ENCODE results near the gene GSTK1.

DNA sequence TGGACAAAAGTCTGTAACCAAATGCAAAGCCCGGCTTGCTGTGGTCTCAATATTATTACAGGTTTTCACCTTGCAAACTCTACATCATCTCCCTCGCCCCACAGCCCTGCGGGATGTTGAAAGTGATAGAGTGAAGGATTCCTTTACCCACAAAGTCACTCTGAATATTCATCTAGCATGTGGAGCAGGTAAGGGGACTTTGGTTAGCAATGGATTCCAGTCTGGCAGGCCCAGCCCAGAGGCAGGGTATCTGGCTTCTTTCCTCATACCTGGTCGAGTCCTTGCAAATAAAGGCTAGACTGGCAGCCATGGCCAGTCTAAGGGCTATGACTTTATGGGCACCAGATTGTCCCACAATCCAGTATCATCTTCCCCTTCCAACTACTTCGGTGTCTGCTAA, 38.2 kb upstream of the GSTK1 start:
- TF ChIP-seq SALL2 (tag by site-specific recombination; IDR thresholded peaks at IDR 0.05; ENCODE audit: borderline replicate concordance) (no peak), ZNF791 (tag by site-specific recombination; IDR thresholded peaks at IDR 0.05) (no peak), ZBTB7A (tag by site-specific recombination; IDR thresholded peaks at IDR 0.05; ENCODE audit: low read depth) (no peak), SETDB1 (IDR thresholded peaks at IDR 0.05; ENCODE audit: insufficient read length, low read length) (no peak), ZNF114 (tag by site-specific recombination; IDR thresholded peaks at IDR 0.05) (no peak), WT1 (tag by site-specific recombination; IDR thresholded peaks at IDR 0.05) (no peak)
- TF ChIP-seq, protein P1, sequence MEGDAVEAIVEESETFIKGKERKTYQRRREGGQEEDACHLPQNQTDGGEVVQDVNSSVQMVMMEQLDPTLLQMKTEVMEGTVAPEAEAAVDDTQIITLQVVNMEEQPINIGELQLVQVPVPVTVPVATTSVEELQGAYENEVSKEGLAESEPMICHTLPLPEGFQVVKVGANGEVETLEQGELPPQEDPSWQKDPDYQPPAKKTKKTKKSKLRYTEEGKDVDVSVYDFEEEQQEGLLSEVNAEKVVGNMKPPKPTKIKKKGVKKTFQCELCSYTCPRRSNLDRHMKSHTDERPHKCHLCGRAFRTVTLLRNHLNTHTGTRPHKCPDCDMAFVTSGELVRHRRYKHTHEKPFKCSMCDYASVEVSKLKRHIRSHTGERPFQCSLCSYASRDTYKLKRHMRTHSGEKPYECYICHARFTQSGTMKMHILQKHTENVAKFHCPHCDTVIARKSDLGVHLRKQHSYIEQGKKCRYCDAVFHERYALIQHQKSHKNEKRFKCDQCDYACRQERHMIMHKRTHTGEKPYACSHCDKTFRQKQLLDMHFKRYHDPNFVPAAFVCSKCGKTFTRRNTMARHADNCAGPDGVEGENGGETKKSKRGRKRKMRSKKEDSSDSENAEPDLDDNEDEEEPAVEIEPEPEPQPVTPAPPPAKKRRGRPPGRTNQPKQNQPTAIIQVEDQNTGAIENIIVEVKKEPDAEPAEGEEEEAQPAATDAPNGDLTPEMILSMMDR (tag by site-specific recombination; IDR thresholded peaks at IDR 0.05) = no peak
- TF ChIP-seq, protein P2, sequence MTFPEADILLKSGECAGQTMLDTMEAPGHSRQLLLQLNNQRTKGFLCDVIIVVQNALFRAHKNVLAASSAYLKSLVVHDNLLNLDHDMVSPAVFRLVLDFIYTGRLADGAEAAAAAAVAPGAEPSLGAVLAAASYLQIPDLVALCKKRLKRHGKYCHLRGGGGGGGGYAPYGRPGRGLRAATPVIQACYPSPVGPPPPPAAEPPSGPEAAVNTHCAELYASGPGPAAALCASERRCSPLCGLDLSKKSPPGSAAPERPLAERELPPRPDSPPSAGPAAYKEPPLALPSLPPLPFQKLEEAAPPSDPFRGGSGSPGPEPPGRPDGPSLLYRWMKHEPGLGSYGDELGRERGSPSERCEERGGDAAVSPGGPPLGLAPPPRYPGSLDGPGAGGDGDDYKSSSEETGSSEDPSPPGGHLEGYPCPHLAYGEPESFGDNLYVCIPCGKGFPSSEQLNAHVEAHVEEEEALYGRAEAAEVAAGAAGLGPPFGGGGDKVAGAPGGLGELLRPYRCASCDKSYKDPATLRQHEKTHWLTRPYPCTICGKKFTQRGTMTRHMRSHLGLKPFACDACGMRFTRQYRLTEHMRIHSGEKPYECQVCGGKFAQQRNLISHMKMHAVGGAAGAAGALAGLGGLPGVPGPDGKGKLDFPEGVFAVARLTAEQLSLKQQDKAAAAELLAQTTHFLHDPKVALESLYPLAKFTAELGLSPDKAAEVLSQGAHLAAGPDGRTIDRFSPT (tag by site-specific recombination; IDR thresholded peaks at IDR 0.05) = no peak
- TF ChIP-seq, protein P3, sequence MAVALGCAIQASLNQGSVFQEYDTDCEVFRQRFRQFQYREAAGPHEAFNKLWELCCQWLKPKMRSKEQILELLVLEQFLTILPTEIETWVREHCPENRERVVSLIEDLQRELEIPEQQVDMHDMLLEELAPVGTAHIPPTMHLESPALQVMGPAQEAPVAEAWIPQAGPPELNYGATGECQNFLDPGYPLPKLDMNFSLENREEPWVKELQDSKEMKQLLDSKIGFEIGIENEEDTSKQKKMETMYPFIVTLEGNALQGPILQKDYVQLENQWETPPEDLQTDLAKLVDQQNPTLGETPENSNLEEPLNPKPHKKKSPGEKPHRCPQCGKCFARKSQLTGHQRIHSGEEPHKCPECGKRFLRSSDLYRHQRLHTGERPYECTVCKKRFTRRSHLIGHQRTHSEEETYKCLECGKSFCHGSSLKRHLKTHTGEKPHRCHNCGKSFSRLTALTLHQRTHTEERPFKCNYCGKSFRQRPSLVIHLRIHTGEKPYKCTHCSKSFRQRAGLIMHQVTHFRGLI (tag by site-specific recombination; IDR thresholded peaks at IDR 0.05) = no peak

Data from HEK293 (cell line).